Activated naive CD8-positive, alpha-beta T cell (primary cell): ENCODE measurements around the gene MYBPC1.
"Not testable (repeated sequence)": the region's sequence is repeated elsewhere in the genome, so short reads cannot be mapped to it uniquely, and the experiment has no call there.

Experiments used
- H3K27ac Mint-ChIP-seq: one replicate; pipeline ENCODE4 v1.8.0; 2021; ENCODE audit warnings: mixed read lengths
- H3K27me3 Mint-ChIP-seq: one replicate; pipeline ENCODE4 v1.8.0; 2021; ENCODE audit warnings: mixed read lengths
- H3K36me3 Mint-ChIP-seq: one replicate; pipeline ENCODE4 v1.8.0; 2021; ENCODE audit warnings: mixed read lengths
- H3K4me1 Mint-ChIP-seq: one replicate; pipeline ENCODE4 v1.8.0; 2021; ENCODE audit warnings: low read depth, mixed read lengths
- H3K4me3 Mint-ChIP-seq: one replicate; pipeline ENCODE4 v1.8.0; 2021; ENCODE audit warnings: mild to moderate bottlenecking, mixed read lengths
- H3K9me3 Mint-ChIP-seq: one replicate; pipeline ENCODE4 v1.8.0; 2021; ENCODE audit warnings: low read depth, mixed read lengths

Gene MYBPC1

GRCh38 chr12:101706403-101706802 lies 111.6 kb downstream of the MYBPC1 start:
- H3K27me3 Mint-ChIP-seq, result no peaks in the 10 kb centered on the region
- H3K36me3 Mint-ChIP-seq, result no peaks in the 10 kb centered on the region
- peaks cover 15% of the 10 kb centered on the region for H3K4me1 Mint-ChIP-seq
- no peak overlapping the region for H3K4me3 Mint-ChIP-seq
- no peaks in the 10 kb centered on the region for H3K9me3 Mint-ChIP-seq
- H3K27ac Mint-ChIP-seq, result no peak overlapping the region

- no peaks in the 10 kb centered on the region for H3K27me3 Mint-ChIP-seq
These were observed 112.5 kb downstream of the MYBPC1 start for GRCh38 chr12:101707131-101707782.

DNA sequence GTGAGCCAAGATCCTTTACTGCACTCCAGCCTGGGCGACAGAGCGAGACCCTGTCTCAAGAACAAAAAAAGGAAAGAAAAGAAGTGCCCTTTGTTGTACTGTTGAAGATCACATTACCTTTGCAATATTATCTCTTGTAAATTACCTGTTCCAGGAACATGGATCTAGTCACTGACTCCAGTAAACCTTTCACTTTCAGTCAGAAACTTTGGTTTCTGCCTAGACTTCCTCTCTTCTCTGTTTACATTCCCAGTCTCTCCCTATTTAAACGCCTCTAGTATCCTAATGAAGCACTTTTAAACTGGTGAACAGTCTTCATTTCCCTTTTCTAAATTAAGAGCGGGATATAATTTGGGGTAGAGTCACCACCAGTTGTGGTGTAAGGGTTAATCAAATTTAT lies 115.5 kb downstream of the MYBPC1 start:
- no peaks in the 10 kb centered on the region for H3K9me3 Mint-ChIP-seq
- H3K36me3 Mint-ChIP-seq, result no peaks in the 10 kb centered on the region
- no peaks in the 10 kb centered on the region for H3K27me3 Mint-ChIP-seq
- no peak overlapping the region for H3K27ac Mint-ChIP-seq
- H3K4me3 Mint-ChIP-seq, result no peak overlapping the region
- peaks cover 8% of the 10 kb centered on the region for H3K4me1 Mint-ChIP-seq

More at GRCh38 chr12:101707131-101707782, 112.5 kb downstream of the MYBPC1 start:
- Mint-ChIP-seq H3K36me3 (no peaks in the 10 kb centered on the region), H3K9me3 (no peaks in the 10 kb centered on the region), H3K4me1 (peaks cover 8% of the 10 kb centered on the region), H3K4me3 (no peak overlapping the region), H3K27ac (no peak overlapping the region)

DNA sequence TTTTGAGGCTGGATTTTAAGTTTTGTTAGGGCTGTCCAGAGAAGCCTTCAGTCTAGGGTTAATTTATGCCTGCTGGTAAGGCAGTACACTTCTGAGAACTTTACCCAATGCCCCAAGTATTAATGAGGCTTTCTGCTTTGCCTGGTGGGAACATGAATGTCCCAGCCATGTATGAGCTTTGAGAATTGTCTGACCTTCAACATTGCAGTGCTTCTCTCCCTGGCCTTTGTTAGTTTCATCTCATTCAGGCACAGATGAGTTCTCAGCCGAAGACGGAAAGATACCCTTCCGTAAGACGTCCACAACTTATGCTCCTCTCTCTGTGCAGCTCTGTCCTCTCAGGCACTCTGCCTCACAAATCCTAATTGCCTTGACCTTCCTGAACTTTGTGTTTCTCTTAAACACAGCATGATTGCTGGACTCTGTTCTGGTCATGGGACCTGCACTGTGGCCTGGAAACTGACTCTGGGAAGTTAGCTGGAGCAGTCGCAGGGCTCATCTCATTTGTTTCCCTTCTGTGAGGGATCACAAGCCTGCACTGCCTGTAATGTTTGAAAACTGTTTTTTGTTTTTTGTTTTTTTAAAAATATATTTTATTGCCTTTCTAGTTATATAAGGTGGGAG lies 118.4 kb downstream of the MYBPC1 start:
- Mint-ChIP-seq H3K27me3 (no peaks in the 10 kb centered on the region), H3K36me3 (peaks cover 7% of the 10 kb centered on the region), H3K27ac (no peak overlapping the region), H3K9me3 (no peaks in the 10 kb centered on the region), H3K4me3 (no peak overlapping the region), H3K4me1 (peaks cover 4% of the 10 kb centered on the region)

DNA sequence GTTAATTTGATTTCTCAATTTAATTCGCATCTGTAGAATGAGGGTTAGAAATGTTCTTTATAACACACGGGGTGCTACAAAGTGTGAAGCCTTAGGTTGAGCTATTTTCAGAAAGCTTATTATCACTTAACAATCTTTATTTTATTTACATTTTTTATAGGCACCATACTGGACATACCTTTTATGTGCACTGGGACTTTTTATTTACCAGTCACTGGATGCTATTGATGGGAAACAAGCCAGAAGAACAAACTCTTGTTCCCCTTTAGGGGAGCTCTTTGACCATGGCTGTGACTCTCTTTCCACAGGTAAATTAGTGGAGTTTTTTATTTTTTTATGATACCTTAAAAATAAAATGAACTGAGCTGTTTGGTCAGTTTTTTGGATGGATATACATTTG lies 119.2 kb downstream of the MYBPC1 start:
- no peaks in the 10 kb centered on the region for H3K9me3 Mint-ChIP-seq
- H3K36me3 Mint-ChIP-seq, result peaks cover 9% of the 10 kb centered on the region
- H3K4me1 Mint-ChIP-seq, result peaks cover 4% of the 10 kb centered on the region
- H3K4me3 Mint-ChIP-seq, result no peak overlapping the region
- H3K27ac Mint-ChIP-seq, result no peak overlapping the region
- no peaks in the 10 kb centered on the region for H3K27me3 Mint-ChIP-seq

DNA sequence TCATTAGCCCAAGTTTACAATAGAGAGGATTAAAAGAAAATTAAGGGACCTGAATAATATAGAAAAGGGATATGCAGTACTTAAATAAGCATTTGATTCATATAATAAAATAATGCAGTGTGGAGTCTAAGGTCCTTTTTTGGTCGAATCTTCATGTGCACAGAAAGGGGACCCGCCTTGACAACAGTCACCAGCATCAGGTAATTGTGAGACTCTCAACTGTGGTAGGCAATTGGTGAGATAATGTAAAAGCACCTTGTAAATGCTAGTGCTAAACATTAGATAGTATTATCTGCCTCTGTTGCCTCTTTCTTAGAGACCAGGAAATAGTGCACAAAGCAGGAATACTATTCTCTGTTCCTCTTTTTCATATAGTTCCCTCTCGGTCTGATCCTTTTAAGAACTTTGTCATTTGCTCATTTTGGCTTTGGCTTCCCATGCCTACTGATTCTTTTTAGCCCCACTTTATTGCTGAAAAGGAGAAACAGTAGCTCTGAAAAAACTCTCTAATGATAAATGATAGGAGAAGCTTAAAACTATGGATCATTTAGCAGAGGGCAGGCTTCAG lies 120.2 kb downstream of the MYBPC1 start:
- Mint-ChIP-seq H3K36me3 (peaks cover 9% of the 10 kb centered on the region), H3K4me3 (no peak overlapping the region), H3K27ac (no peak overlapping the region), H3K9me3 (no peaks in the 10 kb centered on the region), H3K4me1 (no peaks in the 10 kb centered on the region), H3K27me3 (no peaks in the 10 kb centered on the region)

- H3K4me3 Mint-ChIP-seq, result no peak overlapping the region
- H3K27ac Mint-ChIP-seq, result no peak overlapping the region
- no peaks in the 10 kb centered on the region for H3K9me3 Mint-ChIP-seq
- H3K27me3 Mint-ChIP-seq, result no peaks in the 10 kb centered on the region
- peaks cover 9% of the 10 kb centered on the region for H3K36me3 Mint-ChIP-seq
- no peaks in the 10 kb centered on the region for H3K4me1 Mint-ChIP-seq
These were observed 124.8 kb downstream of the MYBPC1 start for GRCh38 chr12:101719566-101719965.

GRCh38 chr12:101720118-101720517 lies 125.3 kb downstream of the MYBPC1 start:
- no peak overlapping the region for H3K27ac Mint-ChIP-seq
- H3K27me3 Mint-ChIP-seq, result no peaks in the 10 kb centered on the region
- H3K36me3 Mint-ChIP-seq, result peaks cover 9% of the 10 kb centered on the region
- no peak overlapping the region for H3K4me3 Mint-ChIP-seq
- no peaks in the 10 kb centered on the region for H3K4me1 Mint-ChIP-seq
- H3K9me3 Mint-ChIP-seq, result no peaks in the 10 kb centered on the region

DNA sequence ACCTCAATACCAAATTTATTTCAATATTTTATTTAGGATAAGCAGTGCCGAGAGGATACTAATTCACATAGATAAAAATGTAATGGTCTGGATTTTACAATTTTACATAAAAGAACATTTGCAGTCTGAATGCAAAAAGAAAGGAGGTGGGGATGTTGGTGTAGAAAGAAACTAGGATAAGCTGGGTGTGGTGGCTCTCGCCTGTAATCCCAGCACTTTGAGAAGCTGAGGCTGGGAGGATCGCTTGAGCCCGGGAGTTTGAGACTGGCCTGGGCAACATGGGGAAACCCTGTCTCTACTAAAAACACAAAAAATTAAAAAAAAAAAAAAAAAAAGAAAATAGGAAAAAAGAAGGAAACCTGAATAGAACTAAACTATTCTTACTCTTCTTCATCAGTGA lies 127.6 kb downstream of the MYBPC1 start:
- Mint-ChIP-seq H3K36me3 (peaks cover 6% of the 10 kb centered on the region), H3K27me3 (no peaks in the 10 kb centered on the region), H3K9me3 (no peaks in the 10 kb centered on the region), H3K27ac (no peak overlapping the region), H3K4me3 (no peak overlapping the region), H3K4me1 (no peaks in the 10 kb centered on the region)

DNA sequence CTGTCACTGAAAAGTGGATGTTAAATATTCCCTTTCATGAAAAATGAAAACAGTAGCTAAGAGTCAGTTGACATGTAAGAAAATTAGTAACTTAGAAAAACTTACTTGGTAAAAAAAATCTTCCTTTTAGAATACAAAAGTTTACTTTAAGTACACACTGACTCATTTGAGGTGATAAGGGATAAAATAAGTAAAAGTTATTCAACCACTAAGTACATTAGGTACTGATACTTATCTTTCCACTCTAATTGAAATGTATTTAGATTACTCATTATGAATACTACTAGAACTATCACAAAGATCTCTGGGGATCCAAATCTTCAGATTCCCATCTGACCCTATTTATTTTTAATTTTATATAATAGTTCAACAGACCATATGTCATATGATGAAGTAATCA lies 132.3 kb downstream of the MYBPC1 start:
- Mint-ChIP-seq H3K36me3 (peaks cover 19% of the 10 kb centered on the region), H3K9me3 (no peaks in the 10 kb centered on the region), H3K4me1 (no peaks in the 10 kb centered on the region), H3K27me3 (no peaks in the 10 kb centered on the region), H3K4me3 (no peak overlapping the region), H3K27ac (no peak overlapping the region)

DNA sequence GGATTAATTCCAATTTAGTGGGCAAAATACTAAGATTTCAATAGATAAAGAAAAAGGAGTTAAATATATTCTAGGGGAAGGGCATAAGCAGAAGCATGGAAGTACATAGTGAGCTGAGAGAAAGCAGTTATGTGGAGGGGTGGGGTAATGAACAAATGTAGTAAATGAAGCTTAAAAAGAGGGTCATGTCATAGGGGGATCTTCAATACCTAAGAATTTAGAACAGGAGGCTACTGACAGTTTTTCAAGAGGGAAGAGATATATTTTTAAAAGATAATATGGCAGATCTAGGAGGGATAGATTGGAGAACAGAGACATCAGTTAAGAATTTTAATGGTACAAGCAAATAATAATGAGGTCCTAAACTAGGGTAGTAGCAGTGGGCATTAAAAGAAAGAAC lies 135.1 kb downstream of the MYBPC1 start:
- Mint-ChIP-seq H3K4me3 (no peak overlapping the region), H3K9me3 (no peaks in the 10 kb centered on the region), H3K27ac (no peak overlapping the region), H3K4me1 (no peaks in the 10 kb centered on the region), H3K36me3 (peaks cover 24% of the 10 kb centered on the region), H3K27me3 (no peaks in the 10 kb centered on the region)

DNA sequence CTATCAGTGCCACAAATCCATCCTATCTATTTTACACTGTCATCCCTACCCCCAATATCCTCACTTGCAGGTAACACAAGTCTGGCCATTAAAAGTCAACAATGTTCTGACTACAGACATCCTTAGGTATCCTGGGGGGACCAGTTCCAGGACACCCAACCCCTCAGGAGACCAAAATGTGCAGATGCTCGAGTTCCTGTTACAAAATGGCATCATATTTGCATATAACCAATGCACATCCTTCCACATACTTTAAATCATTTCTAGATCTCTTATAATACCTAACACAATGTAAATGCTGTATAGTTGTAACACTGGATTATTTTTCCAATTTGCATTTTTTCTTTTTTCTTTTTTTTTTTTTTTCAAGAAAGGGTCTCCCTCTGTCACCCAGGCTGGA lies 137.5 kb downstream of the MYBPC1 start:
- Mint-ChIP-seq H3K9me3 (no peaks in the 10 kb centered on the region), H3K36me3 (peaks cover 24% of the 10 kb centered on the region), H3K27ac (no peak overlapping the region), H3K4me3 (no peak overlapping the region), H3K27me3 (no peaks in the 10 kb centered on the region), H3K4me1 (no peaks in the 10 kb centered on the region)

DNA sequence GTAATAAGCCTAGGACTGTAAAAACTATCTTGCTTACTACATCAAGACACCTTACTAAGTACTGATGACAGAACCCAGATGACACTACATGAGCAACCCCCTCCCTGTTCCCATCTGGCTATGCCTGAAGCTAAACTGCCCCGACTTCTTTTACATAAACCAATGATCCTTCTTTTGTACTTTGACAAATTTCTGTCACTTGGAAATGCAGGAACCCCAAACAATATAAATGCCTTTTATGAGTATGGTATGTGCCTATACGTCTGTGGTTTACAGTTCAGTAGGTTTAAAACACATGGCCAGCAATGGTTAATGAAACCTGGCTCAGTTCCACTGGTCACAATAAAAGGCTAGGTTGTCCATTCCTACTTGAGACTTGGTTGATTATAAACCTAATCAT lies 138.4 kb downstream of the MYBPC1 start:
- no peaks in the 10 kb centered on the region for H3K9me3 Mint-ChIP-seq
- H3K36me3 Mint-ChIP-seq, result peaks cover 24% of the 10 kb centered on the region
- no peaks in the 10 kb centered on the region for H3K4me1 Mint-ChIP-seq
- no peak overlapping the region for H3K4me3 Mint-ChIP-seq
- no peak overlapping the region for H3K27ac Mint-ChIP-seq
- no peaks in the 10 kb centered on the region for H3K27me3 Mint-ChIP-seq

DNA sequence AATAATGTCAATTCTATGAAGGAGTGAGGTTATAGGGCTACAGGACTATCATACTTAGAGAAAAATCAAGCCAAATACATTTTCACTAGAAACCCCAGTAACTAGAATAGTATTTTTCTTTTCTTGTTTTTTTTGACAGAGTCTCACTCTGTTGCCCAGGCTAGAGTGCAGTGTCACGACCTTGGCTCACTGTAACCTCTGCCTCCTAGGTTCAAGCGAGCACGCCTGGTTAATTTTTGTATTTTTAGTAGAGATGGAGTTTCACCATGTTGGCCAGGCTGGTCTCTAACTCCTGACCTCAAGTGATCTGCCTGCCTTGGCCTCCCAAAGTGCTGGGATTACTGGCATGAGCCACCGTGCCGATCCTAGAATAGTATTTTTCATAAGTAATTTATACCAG lies 139.7 kb downstream of the MYBPC1 start:
- H3K36me3 Mint-ChIP-seq, result peaks cover 17% of the 10 kb centered on the region
- not testable (repeated sequence) for H3K27me3 Mint-ChIP-seq, H3K27ac Mint-ChIP-seq, H3K4me3 Mint-ChIP-seq, H3K9me3 Mint-ChIP-seq, H3K4me1 Mint-ChIP-seq
